ENCODE measurements around the gene AP4E1.
"Not testable (repeated sequence)": the region's sequence is repeated elsewhere in the genome, so short reads cannot be mapped to it uniquely, and the experiment has no call there.

Gene AP4E1

DNA sequence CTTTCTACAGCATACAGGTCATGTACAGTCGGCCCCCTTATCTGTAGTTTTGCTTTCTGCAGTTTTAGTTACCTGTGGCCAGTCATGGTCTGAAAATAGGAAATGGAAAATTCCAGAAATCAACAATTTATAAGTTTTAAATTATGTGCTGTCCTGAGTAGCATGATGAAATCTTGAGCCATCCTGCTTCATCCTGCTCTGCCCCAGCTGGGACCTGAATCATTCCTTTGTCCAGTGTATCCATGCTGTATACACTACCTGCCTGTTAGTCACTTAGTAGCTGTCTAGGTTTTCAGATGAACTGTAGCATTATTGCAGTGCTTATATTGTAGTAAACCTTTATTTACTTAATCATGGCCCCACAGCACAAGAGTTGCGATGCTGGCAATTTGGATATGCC lies 44.8 kb downstream of the AP4E1 start:
- DNase-seq = no peak

DNA sequence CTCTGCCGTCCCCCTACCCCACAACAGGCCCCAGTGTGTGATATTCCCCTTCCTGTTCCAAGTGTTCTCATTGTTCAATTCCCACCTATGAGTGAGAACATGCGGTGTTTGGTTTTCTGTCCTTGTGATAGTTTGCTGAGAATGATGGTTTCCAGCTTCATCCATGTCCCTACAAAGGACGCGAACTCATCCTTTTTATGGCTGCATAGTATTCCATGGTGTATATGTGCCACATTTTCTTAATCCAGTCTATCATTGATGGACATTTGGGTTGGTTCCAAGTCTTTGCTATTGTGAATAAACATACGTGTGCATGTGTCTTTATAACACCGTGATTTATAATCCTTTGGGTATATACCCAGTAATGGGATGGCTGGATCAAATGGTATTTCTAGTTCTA lies 46.4 kb downstream of the AP4E1 start:
- DNase-seq = not testable (repeated sequence)

DNA sequence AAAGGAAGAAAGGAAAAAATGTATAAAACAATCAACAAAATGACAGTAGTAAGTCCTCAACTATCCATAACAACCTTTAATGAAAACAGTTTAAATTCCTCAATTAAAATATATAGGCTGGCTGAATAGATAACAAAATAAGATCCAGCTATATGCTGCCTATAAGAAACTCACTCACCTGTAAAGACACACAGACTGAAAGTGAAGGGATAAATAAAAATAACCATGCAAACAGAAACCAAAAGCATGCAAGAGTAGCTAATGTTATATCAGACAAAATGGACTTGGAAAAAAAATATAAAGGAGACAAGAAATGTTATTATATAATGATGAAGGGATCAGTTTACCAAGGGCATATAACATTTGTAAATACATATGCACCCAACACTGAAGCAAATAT lies 51.2 kb downstream of the AP4E1 start:
- DNase-seq = no peak

DNA sequence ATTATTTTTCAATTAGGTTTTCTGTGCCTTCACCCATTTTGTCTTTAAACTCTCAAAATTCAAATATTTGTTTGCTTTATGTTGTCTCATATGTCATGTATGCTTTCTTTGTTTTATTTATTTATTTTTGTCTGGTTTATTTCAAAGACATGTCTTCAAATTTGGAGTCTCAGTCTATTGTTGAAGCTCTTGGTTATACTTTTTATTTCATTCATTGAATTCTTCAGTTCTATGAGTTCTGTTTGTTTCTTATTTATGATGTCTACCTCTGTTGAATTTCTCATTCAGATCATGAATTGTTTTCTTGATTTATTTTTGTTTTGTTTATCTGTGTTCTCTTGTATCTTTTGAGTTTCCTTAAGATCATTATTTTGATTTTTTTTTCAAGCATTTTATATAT lies 55.6 kb downstream of the AP4E1 start:
- DNase-seq = no peak

DNA sequence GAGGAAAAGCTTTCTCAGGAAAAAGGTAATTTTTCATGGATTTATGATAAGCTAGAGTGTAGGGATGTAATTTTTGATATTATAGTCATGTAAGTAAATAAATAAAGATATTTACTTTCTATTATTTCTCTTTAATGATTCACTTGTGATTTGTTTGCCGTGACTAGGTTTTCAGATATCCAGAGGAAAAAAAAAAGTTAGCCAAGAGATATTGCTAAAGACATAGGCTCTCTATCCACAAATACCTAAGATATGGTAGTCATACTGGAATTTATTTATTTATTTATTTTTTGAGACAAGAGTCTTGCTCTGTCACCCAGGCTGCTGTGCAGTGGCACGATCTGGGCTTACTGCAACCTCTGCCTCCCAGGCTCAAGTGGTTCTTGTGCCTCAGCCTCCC lies 59.9 kb downstream of the AP4E1 start:
- DNase-seq = no peak

DNA sequence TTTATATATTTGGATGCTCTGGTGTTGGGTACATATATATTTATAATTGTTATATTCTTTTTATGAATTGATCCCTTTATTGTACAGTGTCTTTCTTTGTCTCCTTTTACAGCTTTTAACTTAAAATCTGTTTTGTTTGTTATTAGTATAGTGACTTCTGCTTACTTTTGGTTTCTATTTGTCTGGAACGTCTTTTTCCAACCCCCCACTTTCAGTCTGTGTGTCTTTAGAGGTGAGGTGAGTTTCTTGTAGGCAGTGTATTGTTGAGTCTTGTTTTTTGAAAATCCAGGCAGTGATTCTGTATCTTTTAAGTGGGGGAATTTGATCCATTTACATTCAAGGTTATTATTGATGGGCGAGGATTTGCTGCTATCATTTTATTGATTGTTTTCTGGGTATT lies 62.0 kb downstream of the AP4E1 start:
- DNase-seq = no peak

DNA sequence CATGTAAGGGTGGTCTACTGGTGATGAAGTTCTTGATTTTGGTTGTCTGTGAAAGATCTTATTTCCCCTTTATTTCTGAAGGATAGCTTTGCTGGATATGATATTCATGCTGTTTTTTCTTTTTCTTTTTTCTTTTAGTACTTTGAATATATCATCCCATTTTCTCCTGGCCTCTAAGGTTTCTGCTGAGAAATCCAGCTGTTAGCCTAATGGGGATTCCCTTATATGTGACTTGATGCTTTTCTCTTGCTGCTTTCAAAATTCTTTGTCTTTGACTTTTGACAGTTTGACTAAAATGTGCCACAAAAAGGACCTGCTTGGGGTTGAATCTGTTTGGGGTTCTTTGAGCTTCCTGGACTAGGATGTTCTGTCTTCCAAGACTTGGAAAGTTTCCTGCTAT lies 62.6 kb downstream of the AP4E1 start:
- DNase-seq = no peak

DNA sequence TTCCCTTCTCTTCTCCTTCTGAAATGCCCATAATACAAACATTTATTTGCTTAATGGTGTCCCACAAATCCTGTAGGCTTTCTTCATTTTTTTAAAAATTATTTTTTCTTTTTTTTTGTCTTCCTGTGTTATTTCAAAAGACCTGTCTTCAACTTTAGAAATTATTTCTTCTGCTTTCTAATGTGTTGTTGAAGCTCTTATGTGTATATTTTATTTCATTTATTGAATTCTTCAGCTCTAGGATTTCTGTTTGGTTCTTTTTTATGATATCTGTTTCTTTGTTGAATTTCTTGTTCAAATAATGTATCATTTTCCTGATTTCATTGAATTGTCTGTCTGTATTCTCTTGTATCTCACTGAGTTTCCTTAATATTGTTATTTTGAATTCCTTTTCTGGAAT lies 63.1 kb downstream of the AP4E1 start:
- no peak for DNase-seq

DNA sequence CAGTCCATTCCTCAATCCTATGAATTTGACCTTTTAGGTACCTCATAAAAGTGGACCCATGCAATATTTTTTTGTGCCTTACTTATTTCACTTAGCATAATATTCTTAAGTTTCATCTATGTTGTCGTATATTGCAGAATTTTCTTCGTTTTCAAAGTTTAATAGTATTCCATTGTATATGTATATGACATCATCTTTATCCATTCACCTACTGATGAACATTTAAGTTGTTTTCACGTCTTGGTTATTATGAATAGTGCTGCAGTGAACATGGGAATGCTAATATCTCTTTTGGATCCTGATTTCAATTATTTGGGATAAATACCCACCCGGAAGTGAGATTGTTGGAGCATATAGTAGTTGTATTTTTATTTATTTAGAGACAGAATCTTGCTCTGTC lies 65.1 kb downstream of the AP4E1 start:
- DNase-seq = no peak

DNA sequence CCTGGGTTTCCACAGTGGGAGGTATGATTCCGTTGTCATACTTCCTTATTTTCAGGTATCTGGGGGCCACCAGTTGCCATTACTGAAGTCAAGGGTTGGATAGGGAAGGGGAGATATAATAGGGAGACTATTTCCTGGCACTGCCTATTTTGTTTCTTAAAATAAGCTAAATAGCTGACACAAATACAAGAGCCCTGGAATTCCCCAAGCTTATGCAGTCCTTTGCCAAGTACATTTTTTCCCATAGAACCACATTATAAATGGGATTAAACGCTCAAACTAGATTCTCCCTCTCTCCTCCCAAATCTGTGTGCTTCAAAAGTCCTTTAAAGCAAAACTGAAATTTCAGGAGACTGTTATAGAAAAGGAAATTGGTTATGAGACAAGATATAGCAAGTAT lies 68.7 kb downstream of the AP4E1 start:
- no peak for DNase-seq

DNA sequence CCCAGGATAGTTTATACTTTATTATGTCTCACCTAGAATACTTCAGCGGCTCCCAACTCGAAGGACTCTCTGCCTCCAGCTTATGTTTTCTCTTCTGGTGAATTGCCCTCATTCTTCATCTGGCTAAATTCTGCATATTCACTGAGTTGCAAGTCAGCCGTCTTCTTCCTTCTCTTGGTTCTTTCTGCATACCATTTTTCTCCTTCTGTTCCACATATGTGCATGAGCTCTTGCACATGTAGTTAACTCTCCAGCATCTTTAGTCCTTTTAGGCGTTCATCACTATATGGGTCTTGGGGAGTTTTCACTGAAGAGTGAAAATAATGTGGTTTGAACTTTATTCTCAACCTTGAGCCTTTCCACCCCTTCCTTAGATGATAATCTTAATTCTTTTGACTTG lies 70.1 kb downstream of the AP4E1 start:
- DNase-seq = no peak

DNA sequence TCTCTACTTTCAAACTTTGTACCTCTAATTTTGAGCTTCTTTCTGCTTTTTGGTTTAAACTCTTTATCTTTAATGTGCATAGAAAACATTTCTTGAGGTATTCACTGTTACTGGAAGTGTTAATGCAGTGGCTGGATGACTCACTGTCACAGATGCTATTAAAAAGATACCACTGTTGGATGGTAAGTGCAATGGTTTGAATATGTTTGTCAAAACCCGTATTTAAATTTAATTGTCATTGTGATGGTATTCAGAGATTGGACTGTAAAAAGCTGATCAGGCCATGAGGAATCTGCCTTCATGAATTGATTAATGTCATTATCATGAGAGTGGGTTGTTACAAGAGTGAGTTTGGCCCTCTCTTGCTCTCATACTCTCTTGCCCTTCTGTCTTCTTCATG lies 70.6 kb downstream of the AP4E1 start:
- DNase-seq = no peak

DNA sequence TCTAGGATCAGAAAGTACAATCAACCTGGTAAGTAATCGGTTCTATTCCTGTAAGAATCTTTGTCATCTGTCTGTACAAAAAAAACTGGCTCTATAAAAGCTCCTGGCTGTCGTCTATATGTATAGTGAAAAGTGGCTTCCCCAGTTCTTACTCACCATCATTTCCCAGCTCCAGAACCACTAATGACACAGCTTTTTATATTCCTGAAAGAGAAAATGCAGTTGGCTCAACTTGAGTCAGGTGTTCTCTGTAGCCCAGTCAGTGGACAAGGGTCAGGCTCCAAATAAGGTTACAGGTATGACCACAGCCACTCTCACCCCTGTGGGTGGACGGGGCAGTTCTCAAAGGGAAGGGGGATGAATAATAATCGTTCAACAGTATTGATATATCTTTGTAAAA lies 85.1 kb downstream of the AP4E1 start:
- DNase-seq = no peak

DNA sequence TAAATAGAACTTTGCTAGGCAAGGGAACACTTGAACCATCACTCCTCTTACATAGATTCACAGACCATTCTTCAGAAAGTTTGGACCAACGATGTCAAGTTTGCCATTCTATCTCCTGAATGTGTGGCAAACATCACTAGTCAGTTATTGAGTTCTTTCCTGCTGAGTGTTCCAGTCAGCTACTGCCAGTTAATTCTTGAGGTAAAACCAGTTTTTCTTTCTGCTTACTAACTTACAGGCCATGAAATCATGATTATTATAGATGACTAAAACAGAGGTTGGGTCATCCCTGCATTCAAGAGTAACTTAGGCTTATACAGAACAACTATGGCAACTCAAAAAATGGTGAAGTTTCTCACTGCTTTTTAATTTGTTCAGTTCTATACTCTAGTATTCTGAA lies 88.2 kb downstream of the AP4E1 start:
- DNase-seq = no peak

DNA sequence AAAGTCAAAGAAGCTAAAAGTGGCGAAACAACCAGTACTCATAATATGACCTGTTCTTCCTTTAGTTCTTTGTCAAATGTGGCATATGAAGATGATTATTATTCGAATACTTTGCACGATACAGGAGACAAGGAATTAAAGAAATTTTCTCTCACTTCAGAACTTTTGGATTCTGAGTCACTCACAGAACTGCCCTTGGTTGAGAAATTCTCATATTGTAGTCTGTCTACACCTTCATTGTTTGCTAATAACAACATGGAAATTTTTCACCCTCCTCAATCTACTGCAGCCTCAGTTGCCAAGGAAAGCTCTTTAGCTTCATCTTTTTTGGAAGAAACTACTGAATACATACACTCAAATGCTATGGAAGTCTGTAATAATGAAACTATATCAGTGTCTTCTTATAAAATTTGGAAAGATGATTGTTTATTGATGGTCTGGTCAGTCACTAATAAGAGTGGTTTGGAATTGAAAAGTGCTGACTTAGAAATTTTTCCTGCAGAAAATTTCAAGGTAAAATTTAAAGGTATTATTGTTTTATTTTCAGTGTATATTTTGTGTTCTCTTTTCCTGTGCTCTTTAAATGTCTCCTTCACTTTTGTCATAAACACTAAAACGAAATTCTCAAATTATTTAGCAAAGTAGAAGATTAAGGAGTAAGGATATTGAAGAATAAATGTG lies 89.0 kb downstream of the AP4E1 start:
- DNase-seq = no peak

DNA sequence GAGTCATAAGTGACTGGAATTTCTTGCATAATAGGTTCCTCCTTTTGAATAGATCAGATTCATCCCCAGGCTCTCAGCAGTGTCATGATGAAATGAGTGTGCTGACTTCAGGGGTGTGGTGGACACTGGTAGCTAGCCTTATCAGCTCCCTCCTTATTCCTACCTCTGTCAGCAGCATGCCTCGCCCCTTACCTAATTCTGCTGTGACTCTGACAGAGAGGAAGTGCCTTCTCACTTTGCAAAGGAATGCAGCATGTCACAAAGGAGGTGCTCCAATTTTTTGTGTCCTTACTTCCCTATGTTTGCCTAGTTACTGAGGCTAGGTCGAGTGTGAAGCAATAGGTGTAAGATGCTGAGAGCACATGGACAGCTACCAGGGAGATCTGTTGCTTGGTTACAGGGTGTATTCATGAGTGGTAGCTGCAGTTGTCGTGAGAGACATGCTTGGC lies 95.6 kb downstream of the AP4E1 start:
- DNase-seq = no peak

DNA sequence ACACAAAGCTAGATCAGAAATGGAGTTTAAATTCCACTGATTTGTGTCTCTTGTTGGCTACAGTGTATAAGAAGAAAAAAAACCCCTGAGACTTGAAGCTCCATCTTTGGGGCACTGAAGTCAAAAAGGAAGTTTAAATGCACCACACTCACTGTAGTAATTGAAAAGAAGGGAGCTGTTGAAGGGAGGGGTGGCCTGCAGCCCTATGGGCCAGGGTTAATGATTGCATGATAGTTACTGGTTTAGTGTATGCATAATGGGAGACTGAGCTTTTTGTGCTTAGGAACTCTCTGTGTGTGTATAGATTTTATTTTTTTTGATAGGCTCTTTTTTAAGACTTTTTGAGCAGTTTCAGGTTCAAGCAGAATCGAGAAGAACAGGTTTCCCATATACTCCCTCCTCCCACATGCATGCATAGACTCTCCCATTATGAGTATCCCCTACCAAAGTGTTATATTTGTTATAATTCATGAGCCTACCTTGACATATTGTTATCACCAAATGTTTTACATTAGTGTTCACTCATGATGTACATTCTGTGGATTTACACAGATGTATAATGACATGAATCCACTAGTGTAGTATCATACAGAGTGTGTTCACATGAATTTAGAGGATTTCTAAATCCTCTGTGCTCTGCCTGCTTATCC lies 98.0 kb downstream of the AP4E1 start:
- DNase-seq = no peak

DNA sequence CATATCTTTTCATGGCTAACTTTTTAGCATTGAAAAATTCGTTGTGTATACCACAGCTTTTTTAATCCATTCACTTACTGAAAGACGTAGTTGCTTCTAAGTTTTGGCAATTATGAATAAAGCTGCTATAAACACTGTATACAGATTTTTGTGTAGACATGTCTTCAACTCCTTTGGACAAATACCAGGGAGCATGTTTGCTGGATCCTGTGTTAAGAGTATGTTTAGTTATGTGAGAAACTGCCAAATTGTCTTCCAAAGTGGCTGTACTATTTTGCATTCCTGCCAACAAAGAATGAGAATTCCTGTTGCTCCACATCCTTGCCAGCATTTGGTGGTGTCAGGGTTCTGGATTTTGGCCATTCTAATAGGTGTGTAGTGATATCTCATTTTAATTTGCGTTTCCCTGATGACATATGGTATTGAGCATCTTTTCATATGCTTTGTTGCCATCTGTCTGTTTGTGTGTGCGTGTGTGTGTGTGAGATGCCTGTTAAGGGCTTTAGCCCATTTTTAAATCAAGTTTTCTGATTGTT lies 98.7 kb downstream of the AP4E1 start:
- DNase-seq = no peak

DNA sequence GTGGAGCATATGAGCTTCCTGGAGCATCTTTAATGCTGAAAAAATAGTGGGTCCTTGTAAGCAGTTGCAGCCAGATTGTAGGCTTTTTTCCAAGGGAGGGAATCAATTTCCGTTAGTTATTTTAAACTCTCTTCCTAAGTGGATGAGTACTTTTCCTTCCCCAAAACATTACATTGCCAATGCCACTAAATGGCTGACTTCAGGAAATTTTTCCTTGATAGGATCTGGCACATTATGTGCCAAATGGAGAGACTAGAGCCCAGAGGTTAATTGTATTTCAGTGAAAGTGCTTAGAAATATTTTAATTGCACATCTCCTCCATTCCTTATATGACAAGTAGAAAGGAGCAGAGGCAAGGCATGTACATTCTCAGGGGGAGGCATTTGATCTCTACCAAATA lies 102.7 kb downstream of the AP4E1 start:
- DNase-seq = no peak

DNA sequence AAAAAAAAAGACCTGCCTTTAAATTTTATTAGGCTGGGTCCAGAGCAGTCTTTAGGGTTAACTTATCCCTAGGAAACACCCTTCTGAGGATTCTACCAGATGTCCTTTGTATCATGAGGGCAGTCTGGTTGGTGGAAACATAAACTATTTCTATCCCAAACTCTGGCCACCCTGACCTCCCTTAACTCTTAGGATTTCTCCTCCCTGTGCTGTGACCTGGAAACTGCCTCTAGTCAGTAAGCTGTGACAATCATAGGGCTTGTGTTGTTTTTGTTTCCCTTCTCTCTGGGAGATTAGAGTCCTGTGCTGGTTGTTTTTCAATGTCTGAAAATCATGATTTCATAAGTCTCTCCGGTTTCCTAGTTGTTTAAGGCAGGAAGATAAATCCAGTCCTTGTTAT lies 108.1 kb downstream of the AP4E1 start:
- DNase-seq = no peak

DNA sequence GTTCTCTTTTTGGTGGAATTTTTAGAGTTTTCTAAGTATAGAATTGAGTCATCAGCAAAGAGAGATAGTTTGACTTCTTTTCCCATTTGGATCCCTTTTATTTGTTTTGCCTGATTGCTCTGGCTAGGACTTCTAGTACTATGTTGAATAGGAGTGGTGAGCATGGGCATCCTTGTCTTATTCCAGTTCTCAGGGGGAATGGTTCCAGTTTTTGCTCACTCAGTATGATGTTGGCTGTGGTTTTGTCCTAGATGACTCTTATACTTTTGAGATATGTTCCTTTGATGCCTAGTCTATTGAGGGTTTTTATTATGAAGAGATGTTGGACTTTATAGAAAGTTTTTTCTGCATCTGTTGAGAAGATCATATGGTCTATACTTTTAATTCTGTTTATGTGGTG lies 113.7 kb downstream of the AP4E1 start:
- no peak for DNase-seq

DNA sequence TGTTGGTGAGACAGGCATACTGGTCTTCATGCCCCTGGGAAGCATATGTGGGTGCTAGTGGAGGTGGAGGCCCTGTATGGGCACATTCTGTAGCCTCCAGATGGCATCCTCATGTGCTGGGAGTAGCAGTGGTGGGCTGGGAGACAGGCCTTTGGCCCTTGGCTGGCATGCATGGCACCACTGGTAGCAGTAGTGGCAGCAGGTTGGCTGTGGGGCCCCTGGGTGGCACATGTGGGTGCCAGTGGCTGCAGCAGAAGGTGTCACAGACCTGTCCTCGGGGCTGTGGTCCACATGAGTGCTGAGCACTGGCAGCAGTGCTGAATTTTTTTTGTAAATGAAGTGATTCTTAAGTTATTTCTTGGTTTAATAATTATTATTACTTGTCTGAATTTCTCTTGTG lies 115.0 kb downstream of the AP4E1 start:
- DNase-seq = no peak

DNA sequence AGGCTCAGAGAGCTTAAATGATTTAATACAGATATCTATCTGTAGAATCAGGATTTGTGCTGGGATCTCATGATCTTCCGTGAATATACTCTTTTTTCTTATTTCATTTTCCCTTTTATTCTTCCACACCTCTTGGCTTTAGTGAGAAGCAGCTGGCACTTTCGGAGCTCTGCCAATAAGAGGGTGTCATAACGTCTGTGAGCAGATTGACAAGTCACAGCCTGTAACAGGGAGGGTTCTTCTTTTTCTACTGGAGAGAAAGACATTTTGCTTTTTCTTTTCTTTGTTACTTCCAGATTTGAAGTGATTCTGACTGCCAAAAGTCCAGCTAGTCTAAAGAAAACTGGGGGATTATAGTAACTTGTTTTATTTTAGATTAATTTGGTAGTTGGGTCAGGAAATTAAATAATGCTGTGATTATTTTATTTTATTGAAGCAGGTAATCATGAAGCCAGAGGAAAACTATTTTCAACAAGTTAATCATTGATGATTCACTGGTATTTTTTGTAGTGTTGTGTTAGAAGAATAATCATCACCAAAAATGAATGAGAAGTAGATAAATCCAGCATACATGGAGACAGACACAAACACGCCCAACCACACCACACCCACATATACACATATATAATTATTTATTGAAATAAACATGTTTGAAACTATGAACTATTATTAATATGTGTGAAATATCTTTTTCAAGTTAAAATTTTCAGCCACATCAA lies 116.4 kb downstream of the AP4E1 start:
- DNase-seq = peak; percentile 81

DNA sequence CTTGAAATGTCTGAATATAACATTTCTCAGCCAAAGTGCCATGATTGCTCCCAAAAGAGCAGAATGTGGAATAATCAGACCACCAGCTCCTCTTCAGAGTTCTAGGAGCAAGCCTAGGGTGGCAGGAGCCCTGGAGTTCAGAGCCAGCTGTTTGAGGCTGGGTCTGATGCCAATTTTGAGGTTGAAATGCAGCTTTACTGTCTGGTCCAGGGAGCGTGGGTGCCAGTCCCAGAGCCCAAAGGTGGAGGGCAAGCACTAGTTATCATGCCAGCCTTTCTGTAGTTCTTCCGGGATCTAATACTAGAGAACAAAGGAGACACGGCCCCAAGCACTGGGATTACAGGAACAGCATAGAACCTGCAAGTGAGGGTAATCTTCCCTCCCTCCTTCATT lies 117.0 kb downstream of the AP4E1 start:
- peak; percentile 53 for DNase-seq
